Kidney (tissue), 14 donors: ENCODE results near the gene NYAP2. TPM values are rescaled to one million over a fixed set of nuclear protein-coding genes. Genes with fewer than 3 reads are reported as not detected.

Source experiments
- DNase-seq, 5 donors: peaks; one replicate each; pipeline ENCODE4 v3.0.0-alpha.2; 2013 to 2020
- FAIRE-seq: peaks from 2 replicates; lab custom pipeline; 2012; peaks lifted over from hg19 to GRCh38; lab: Jason Lieb, UNC
- H3K27ac ChIP-seq, 2 donors: one replicate each; pipeline ENCODE4 v1.7.0; 2013; ENCODE audit warnings: low read depth in 2 of 2, low read length in 2 of 2, inconsistent platforms in 1 of 2
- H3K27me3 ChIP-seq: one replicate; pipeline ENCODE4 v1.7.1; 2013; ENCODE audit warnings: low read length, inconsistent platforms; ENCODE audit not compliant: control insufficient read depth, insufficient read depth
- H3K36me3 ChIP-seq, 3 donors: one replicate each; pipeline versions ENCODE4 v1.7.0 to v1.7.1; 2013; ENCODE audit warnings: low read length in 3 of 3, control low read depth in 1 of 3, inconsistent platforms in 1 of 3; ENCODE audit not compliant: insufficient read depth in 3 of 3, control insufficient read depth in 2 of 3
- H3K4me1 ChIP-seq, 3 donors: one replicate each; pipeline versions ENCODE4 v1.7.0 to v1.7.1; 2013; ENCODE audit warnings: low read length in 3 of 3, inconsistent platforms in 1 of 3, low read depth in 1 of 3; ENCODE audit not compliant: control insufficient read depth in 2 of 3, insufficient read depth in 2 of 3
- H3K4me3 ChIP-seq, 3 donors: one replicate each; pipeline versions ENCODE4 v1.7.0 to v1.8.1; 2013; ENCODE audit warnings: low read length in 3 of 3, control low read depth in 1 of 3, inconsistent platforms in 1 of 3
- H3K9ac ChIP-seq, 3 donors: one replicate each; pipeline versions ENCODE4 v1.7.0 to v1.7.1; 2013; ENCODE audit warnings: low read length in 3 of 3, control low read depth in 1 of 3, inconsistent platforms in 1 of 3
- H3K9me3 ChIP-seq, 3 donors: one replicate each; pipeline versions ENCODE4 v1.7.0 to v1.7.1; 2013; ENCODE audit warnings: low read length in 3 of 3, control low read depth in 1 of 3, inconsistent platforms in 1 of 3; ENCODE audit not compliant: control insufficient read depth in 2 of 3, insufficient read depth in 1 of 3
- intact Hi-C: fragments of 100-400 bp; cut with DNase I; formaldehyde crosslinking; loops from one replicate; pipeline ENCODE4 v1.11.1; 2022
- polyA plus RNA-seq: library from polyadenylated mRNA; stranded (reverse); fragments of 350-450 nt; fragmentation: Illumina TruSeq; extraction: RNeasy Lipid Tissue Mini Kit (QIAGEN cat#74804); gene quantifications from one replicate; pipeline ENCODE4 v1.2.3, GENCODE V29; 2014; ENCODE audit warnings: low read depth, low replicate concordance; ENCODE audit not compliant: insufficient read depth
- total RNA-seq: library from RNA; stranded (reverse); fragmentation: NEBNext Ultra II Directional; extraction: Animal tissue kit (Norgen Biotek cat#: 25700); gene quantifications from one replicate; pipeline ENCODE4 v1.2.1, GENCODE V29; 2021
- TF ChIP-seq, protein P1 (sequence below): IDR thresholded peaks from 3 replicates; pipeline ENCODE4 v1.5.1; 2012; ENCODE audit warnings: mild to moderate bottlenecking, moderate library complexity, borderline replicate concordance; ENCODE audit not compliant: insufficient read depth; ENCODE audit errors: extremely low read depth
- donor health status: control.
- donor health status: control.
- donor health status: control.
- donor health status: control.
- donor health status: control.
- donor health status: DM: yes; HTN: yes; CAD: no.
- donor health status: Normal renal cell carcinoma (clear cell type).

Gene NYAP2
- total and polyA plus RNA-seq, 2 donors from 2014 or later: 0.66 TPM; not detected in 1

DNA sequence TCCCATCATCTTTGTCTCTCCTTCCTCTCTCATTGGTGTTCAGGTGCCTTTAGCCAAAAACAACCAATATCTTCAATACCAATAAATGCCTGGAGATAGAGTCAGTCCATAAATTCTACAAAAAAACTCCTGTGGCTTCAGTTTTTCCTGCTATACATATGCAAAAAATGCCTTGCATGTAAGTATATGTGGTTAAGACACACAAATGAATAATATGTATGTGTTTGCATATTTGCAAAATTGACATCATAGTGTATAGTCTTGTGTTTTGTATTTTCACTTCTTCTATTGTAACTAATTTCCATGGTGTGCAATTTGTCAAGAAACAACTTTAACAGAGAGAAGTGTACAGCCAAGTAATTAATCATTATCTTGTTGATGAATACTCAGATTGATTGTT lies 115.5 kb downstream of the NYAP2 start:
- Histone ChIP-seq H3K9me3 (no peaks in the 10 kb centered on the region), H3K27me3 (no peaks in the 10 kb centered on the region), H3K4me3 (no peak overlapping the region), H3K4me1 (no peaks in the 10 kb centered on the region), H3K27ac (no peak overlapping the region), H3K9ac (no peak overlapping the region), H3K36me3 (no peaks in the 10 kb centered on the region)
- DNase-seq (no peak), FAIRE-seq (no peak)
- intact Hi-C loops: no loop called here
- TF ChIP-seq, protein P1, sequence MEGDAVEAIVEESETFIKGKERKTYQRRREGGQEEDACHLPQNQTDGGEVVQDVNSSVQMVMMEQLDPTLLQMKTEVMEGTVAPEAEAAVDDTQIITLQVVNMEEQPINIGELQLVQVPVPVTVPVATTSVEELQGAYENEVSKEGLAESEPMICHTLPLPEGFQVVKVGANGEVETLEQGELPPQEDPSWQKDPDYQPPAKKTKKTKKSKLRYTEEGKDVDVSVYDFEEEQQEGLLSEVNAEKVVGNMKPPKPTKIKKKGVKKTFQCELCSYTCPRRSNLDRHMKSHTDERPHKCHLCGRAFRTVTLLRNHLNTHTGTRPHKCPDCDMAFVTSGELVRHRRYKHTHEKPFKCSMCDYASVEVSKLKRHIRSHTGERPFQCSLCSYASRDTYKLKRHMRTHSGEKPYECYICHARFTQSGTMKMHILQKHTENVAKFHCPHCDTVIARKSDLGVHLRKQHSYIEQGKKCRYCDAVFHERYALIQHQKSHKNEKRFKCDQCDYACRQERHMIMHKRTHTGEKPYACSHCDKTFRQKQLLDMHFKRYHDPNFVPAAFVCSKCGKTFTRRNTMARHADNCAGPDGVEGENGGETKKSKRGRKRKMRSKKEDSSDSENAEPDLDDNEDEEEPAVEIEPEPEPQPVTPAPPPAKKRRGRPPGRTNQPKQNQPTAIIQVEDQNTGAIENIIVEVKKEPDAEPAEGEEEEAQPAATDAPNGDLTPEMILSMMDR: no peak

DNA sequence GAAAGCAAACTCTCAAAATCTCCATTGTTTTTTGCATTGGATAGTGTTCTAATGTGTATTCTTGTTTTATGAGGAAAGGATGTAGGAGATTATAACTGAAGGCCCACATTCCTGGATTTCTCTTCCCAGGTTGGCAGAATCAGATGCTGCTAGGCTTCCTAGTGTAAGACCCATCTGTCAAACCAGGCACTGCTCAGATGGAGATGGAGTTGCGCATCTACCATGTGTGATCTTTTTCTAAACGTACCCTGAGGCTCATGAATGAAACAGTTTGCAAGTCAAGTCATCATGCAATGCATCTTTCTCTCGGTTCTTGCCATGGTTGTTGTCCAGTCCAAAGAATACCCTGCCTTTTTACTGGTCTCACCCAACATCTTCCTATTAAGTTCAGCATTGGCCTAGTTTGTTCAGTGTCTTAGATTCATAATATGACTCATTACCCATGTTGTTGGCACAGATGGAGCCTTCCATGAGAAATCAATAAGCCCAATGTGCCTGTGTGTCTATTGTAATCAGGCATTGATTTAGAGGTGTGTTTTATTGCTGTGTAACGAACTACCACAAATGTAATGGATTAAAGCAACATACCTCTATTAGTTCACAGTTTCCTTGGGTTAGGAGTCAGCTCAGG lies 127.4 kb downstream of the NYAP2 start:
- Histone ChIP-seq H3K9ac (no peak overlapping the region), H3K4me3 (no peak overlapping the region), H3K4me1 (no peaks in the 10 kb centered on the region), H3K36me3 (no peaks in the 10 kb centered on the region), H3K27ac (no peak overlapping the region), H3K27me3 (no peaks in the 10 kb centered on the region), H3K9me3 (no peaks in the 10 kb centered on the region)
- TF ChIP-seq, protein P1: no peak
- intact Hi-C loops: no loop called here
- no peak for FAIRE-seq
- no peak for DNase-seq

DNA sequence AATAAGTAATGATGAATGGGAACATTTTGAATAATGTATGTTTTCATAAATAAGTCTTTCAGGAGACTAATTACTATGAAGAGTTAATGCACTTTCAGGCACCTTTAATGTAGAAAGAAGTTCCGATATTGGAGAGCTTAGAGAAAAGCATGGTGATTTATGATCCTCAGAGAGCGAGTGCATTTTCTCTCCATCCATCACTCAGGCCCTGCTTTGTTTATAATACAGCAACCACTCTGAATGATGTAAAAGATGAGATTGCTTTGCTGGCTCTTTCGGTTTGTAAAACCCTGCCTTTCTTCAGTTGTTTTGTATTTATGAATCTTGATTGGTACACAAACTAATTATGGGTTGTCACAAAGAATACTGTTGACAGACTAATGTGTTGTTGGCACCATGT lies 132.0 kb downstream of the NYAP2 start:
- intact Hi-C loops: no loop called here
- DNase-seq (peak in 1 of 5 donors; percentile 1), FAIRE-seq (no peak)
- no peak overlapping the region for H3K9ac ChIP-seq
- no peaks in the 10 kb centered on the region for H3K4me1 ChIP-seq
- no peak overlapping the region for H3K4me3 ChIP-seq
- no peaks in the 10 kb centered on the region for H3K36me3 ChIP-seq
- no peak overlapping the region for H3K27ac ChIP-seq
- TF ChIP-seq, protein P1: no peak
- no peaks in the 10 kb centered on the region for H3K9me3 ChIP-seq
- no peaks in the 10 kb centered on the region for H3K27me3 ChIP-seq

DNA sequence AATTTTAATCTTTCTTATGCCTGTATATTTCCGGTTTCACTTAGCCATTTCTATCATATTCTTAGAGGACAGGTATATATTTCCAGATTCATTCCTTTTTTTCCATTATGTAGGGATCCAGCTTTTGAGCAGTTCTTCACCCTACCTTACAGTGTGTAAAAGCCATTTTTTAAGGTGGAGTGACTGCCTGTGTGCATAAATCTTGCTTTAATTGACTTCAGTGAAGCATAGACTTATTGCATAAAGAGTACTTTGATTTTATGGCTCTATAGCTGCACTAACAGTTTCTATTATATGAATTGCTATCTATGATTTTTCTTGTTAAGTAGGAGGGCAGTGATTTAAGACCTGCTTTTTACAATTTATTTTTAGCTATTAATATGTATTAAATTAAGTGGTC lies 132.6 kb downstream of the NYAP2 start:
- Histone ChIP-seq H3K27me3 (no peaks in the 10 kb centered on the region), H3K36me3 (no peaks in the 10 kb centered on the region), H3K27ac (no peak overlapping the region), H3K4me3 (no peak overlapping the region), H3K9me3 (no peaks in the 10 kb centered on the region), H3K4me1 (no peaks in the 10 kb centered on the region), H3K9ac (no peak overlapping the region)
- intact Hi-C loops: no loop called here
- DNase-seq (peak in 2 of 5 donors; percentile 2 to 8), FAIRE-seq (no peak)
- TF ChIP-seq, protein P1: no peak
